Lower leg skin (tissue), 4 donors: ENCODE data around the gene PTPRN2. TPM values are rescaled to one million over a fixed set of nuclear protein-coding genes. Genes with fewer than 3 reads are reported as not detected.

Experiments
- DNase-seq, 2 donors: peaks; one replicate each; pipeline ENCODE4 v3.0.0-alpha.2; 2019; ENCODE audit warnings: low spot score in 2 of 2
- H3K4me3 ChIP-seq: fragments of 200-600 bp; sonication (generic); 2 replicates; pipeline ENCODE4 v1.5.1; 2017; ENCODE audit warnings: mild to moderate bottlenecking, low read depth; ENCODE audit not compliant: poor library complexity, severe bottlenecking
- CTCF ChIP-seq, 3 donors: fragments of 450-650 bp; IDR thresholded peaks; one replicate each; pipeline ENCODE4 v1.5.1; 2016; ENCODE audit warnings: antibody characterized with exemption in 3 of 3, mild to moderate bottlenecking in 3 of 3, moderate library complexity in 2 of 3
- POLR2A ChIP-seq, 2 donors: fragments of 450-650 bp; IDR thresholded peaks; one replicate each; pipeline ENCODE4 v1.6.1; 2016 to 2017; ENCODE audit warnings: antibody characterized with exemption in 2 of 2, mild to moderate bottlenecking in 1 of 2, moderate library complexity in 1 of 2
- WGBS, 2 donors: methylation state at CpG; one replicate each; pipeline ENCODE4 v1.1.5; 2018; 5-methylcytosine and 5-hydroxymethylcytosine counted together
- intact Hi-C: fragments of 100-400 bp; cut with DNase I; formaldehyde crosslinking; loops from one replicate; pipeline ENCODE4 v1.15.0; 2023; ENCODE audit warnings: low total_unique reads
- total RNA-seq, 4 donors: library from RNA; depleted of rRNA; stranded (reverse); fragments of >200 nt; gene quantifications; one replicate each; pipeline ENCODE4 v1.1.0, GENCODE V29; 2016

PTPRN2 gene
- total RNA-seq, 4 donors from 2014 or later = 0.11 to 1.6 (median 0.92) TPM

GRCh38 chr7:157605638-157606037 lies 982.0 kb downstream of the PTPRN2 start:
- intact Hi-C loops = no loop called here
- 71 to 75% methylated on average over 3 of the region's 3 CpGs for WGBS, 2 donors
- no peak for DNase-seq
- no peak overlapping the region for H3K4me3 ChIP-seq
- TF ChIP-seq POLR2A (IDR thresholded peaks at IDR 0.05) (no peak), CTCF (IDR thresholded peaks at IDR 0.05) (no peak)

- no peak for DNase-seq
- peak overlapping the region; percentile 1 for H3K4me3 ChIP-seq
- intact Hi-C loops = no loop called here
- TF ChIP-seq CTCF (IDR thresholded peaks at IDR 0.05) (no peak), POLR2A (IDR thresholded peaks at IDR 0.05) (no peak)
- WGBS, 2 donors = 84 to 86% methylated on average over 20 to 21 of the region's 21 CpGs
These were observed 982.8 kb downstream of the PTPRN2 start for GRCh38 chr7:157604661-157605381.

- no peak for DNase-seq
- no peak for TF ChIP-seq POLR2A (IDR thresholded peaks at IDR 0.05)
- intact Hi-C loops = no loop called here
- H3K4me3 ChIP-seq = no peak overlapping the region
- 86 to 93% methylated on average over 20 to 21 of the region's 21 CpGs for WGBS, 2 donors
These were observed 983.9 kb downstream of the PTPRN2 start for GRCh38 chr7:157603716-157604115.

GRCh38 chr7:157603005-157603404 lies 984.6 kb downstream of the PTPRN2 start:
- intact Hi-C loops = no loop called here
- WGBS, 2 donors = 82 to 92% methylated on average over 9 of the region's 9 CpGs
- TF ChIP-seq CTCF (IDR thresholded peaks at IDR 0.05) = no peak
- TF ChIP-seq POLR2A (IDR thresholded peaks at IDR 0.05) = no peak
- H3K4me3 ChIP-seq = no peak overlapping the region
- DNase-seq = no peak

GRCh38 chr7:157602581-157602980 lies 985.0 kb downstream of the PTPRN2 start:
- H3K4me3 ChIP-seq = no peak overlapping the region
- no peak for DNase-seq
- intact Hi-C loops = no loop called here
- 89 to 91% methylated on average over 8 to 13 of the region's 14 CpGs for WGBS, 2 donors
- TF ChIP-seq POLR2A (IDR thresholded peaks at IDR 0.05) (no peak), CTCF (IDR thresholded peaks at IDR 0.05) (no peak)

GRCh38 chr7:157602156-157602555 lies 985.5 kb downstream of the PTPRN2 start:
- no peak for DNase-seq
- WGBS, 2 donors = 88 to 92% methylated on average over 15 of the region's 15 CpGs

More at GRCh38 chr7:157602156-157602555, 985.5 kb downstream of the PTPRN2 start:
- H3K4me3 ChIP-seq = no peak overlapping the region
- TF ChIP-seq POLR2A (IDR thresholded peaks at IDR 0.05) (no peak), CTCF (IDR thresholded peaks at IDR 0.05) (no peak)
- intact Hi-C loops = no loop called here
